GM23248 (cell line): Measurements from ENCODE around the gene PGLYRP3. TPM values are rescaled to one million over a fixed set of nuclear protein-coding genes. Genes with fewer than 3 reads are reported as not detected.

Source experiments
- DNase-seq: peaks from one replicate; pipeline ENCODE4 v3.0.0-alpha.2; 2015
- H2AFZ ChIP-seq: fragments of 200-600 bp; sonication (generic); 2 replicates; pipeline ENCODE4 v1.6.1; 2016; ENCODE audit warnings: antibody characterized with exemption
- H3F3A ChIP-seq: fragments of 200-600 bp; sonication (generic); 2 replicates; pipeline ENCODE4 v1.6.1; 2016; ENCODE audit warnings: mild to moderate bottlenecking, antibody characterized with exemption, mixed run types; ENCODE audit not compliant: insufficient read depth
- H3K27ac ChIP-seq: fragments of 200-600 bp; sonication (generic); 2 replicates; pipeline ENCODE4 v1.5.1; 2016; ENCODE audit warnings: mild to moderate bottlenecking
- H3K27me3 ChIP-seq: fragments of 200-600 bp; sonication (generic); replicated peaks from 2 replicates; pipeline ENCODE4 v1.6.1; 2016; ENCODE audit warnings: mild to moderate bottlenecking; ENCODE audit not compliant: insufficient read depth
- H3K36me3 ChIP-seq: fragments of 200-600 bp; sonication (generic); 2 replicates; pipeline ENCODE4 v1.6.1; 2016; ENCODE audit warnings: low read depth, mild to moderate bottlenecking
- H3K4me1 ChIP-seq: fragments of 200-600 bp; sonication (generic); 2 replicates; pipeline ENCODE4 v1.6.1; 2016; ENCODE audit warnings: mild to moderate bottlenecking; ENCODE audit not compliant: insufficient read depth
- H3K4me2 ChIP-seq: fragments of 200-600 bp; sonication (generic); one replicate; pipeline ENCODE4 v1.6.1; 2016; ENCODE audit warnings: mild to moderate bottlenecking; ENCODE audit not compliant: unreplicated experiment
- H3K4me3 ChIP-seq: fragments of 200-600 bp; sonication (generic); 2 replicates; pipeline ENCODE4 v1.5.1; 2016; ENCODE audit warnings: mild to moderate bottlenecking
- H3K79me2 ChIP-seq: fragments of 200-600 bp; sonication (generic); 2 replicates; pipeline ENCODE4 v1.6.1; 2016; ENCODE audit warnings: mild to moderate bottlenecking; ENCODE audit not compliant: insufficient read depth
- H3K9ac ChIP-seq: fragments of 200-600 bp; sonication (generic); 2 replicates; pipeline ENCODE4 v1.6.1; 2016; ENCODE audit warnings: mild to moderate bottlenecking
- H3K9me2 ChIP-seq: fragments of 200-600 bp; sonication (generic); 2 replicates; pipeline ENCODE4 v1.6.1; 2016; ENCODE audit warnings: mixed run types, mild to moderate bottlenecking, moderate library complexity; ENCODE audit not compliant: insufficient read depth
- H3K9me3 ChIP-seq: fragments of 200-600 bp; sonication (generic); one replicate; pipeline ENCODE4 v1.6.1; 2017; ENCODE audit warnings: low read depth
- H4K20me1 ChIP-seq: fragments of 200-600 bp; sonication (generic); 2 replicates; pipeline ENCODE4 v1.6.0; 2016; ENCODE audit not compliant: insufficient read depth
- EZH2 ChIP-seq: fragments of 200-600 bp; sonication (generic); IDR thresholded peaks from 2 replicates; pipeline ENCODE4 v1.6.1; 2018; ENCODE audit warnings: antibody characterized with exemption, mild to moderate bottlenecking; ENCODE audit not compliant: insufficient read depth, poor library complexity, severe bottlenecking
- EZH2phosphoT487 ChIP-seq: fragments of 200-600 bp; sonication (generic); IDR thresholded peaks from 2 replicates; pipeline ENCODE4 v1.6.1; 2018; ENCODE audit warnings: antibody characterized with exemption, moderate library complexity, mild to moderate bottlenecking, low read depth; ENCODE audit not compliant: insufficient read depth
- WGBS, 2 experiments: methylation state at CpG; one replicate each; pipeline ENCODE4 v1.1.6; 2015 to 2017; ENCODE audit warnings: low lambda C conversion rate in 2 of 2, low coverage in 1 of 2; ENCODE audit errors: missing lambda C conversion rate in 2 of 2; 5-methylcytosine and 5-hydroxymethylcytosine counted together
- in situ Hi-C: fragments of 300-500 bp; cut with MboI; formaldehyde crosslinking; loops from 2 replicates; pipeline ENCODE4 v1.15.0; 2020
- polyA plus RNA-seq: library from polyadenylated mRNA; unstranded; fragments of >200 nt; fragmentation: Nextera tagmentation; extraction: Ambion mirVana; gene quantifications from 2 replicates; pipeline ENCODE4 v1.2.1, GENCODE V29; 2016
- total RNA-seq: library from RNA; depleted of rRNA; stranded (reverse); fragments of >200 nt; shearing (Covaris generic); gene quantifications from 2 replicates; pipeline ENCODE4 v1.2.3, GENCODE V29; 2014

PGLYRP3 gene
- total and polyA plus RNA-seq, 2 experiments from 2014 or later: not detected

GRCh38 chr1:153262462-153263157, 50.1 kb downstream of the PGLYRP3 start:
- no peaks in the 10 kb centered on the region for H3K79me2 ChIP-seq
- H3K4me2 ChIP-seq: no peak overlapping the region
- TF ChIP-seq EZH2phosphoT487: no peak
- TF ChIP-seq EZH2: no peak
- no peak for DNase-seq
- peaks cover 47% of the 10 kb centered on the region for H3K27me3 ChIP-seq
- H3F3A ChIP-seq: no peaks in the 10 kb centered on the region
- in situ Hi-C loops: no loop called here
- H4K20me1 ChIP-seq: no peaks in the 10 kb centered on the region
- H3K9me2 ChIP-seq: no peaks in the 10 kb centered on the region
- H3K9ac ChIP-seq: no peak overlapping the region
- 0 out of 2 replicates have a peak, but pooled peaks cover 4% of the 10 kb centered on the region for H3K4me1 ChIP-seq
- no peaks in the 10 kb centered on the region for H3K9me3 ChIP-seq
- no peak overlapping the region for H2AFZ ChIP-seq
- H3K36me3 ChIP-seq: no peaks in the 10 kb centered on the region
- H3K27ac ChIP-seq: no peak overlapping the region
- 16 to 19% methylated on average over 10 of the region's 10 CpGs for WGBS, 2 experiments
- no peak overlapping the region for H3K4me3 ChIP-seq

- no peak overlapping the region for H3K9ac ChIP-seq
- peak overlapping the region; percentile 68 for H3K4me2 ChIP-seq
- H3F3A ChIP-seq: no peaks in the 10 kb centered on the region
- DNase-seq: no peak
- 0 out of 2 replicates have a peak, but pooled peaks cover 4% of the 10 kb centered on the region for H3K4me1 ChIP-seq
- in situ Hi-C loops: no loop called here
- TF ChIP-seq EZH2phosphoT487 (no peak), EZH2 (peak; percentile 53)
- 14 to 18% methylated on average over 6 of the region's 6 CpGs for WGBS, 2 experiments
- no peaks in the 10 kb centered on the region for H3K36me3 ChIP-seq
- no peak overlapping the region for H3K27ac ChIP-seq
- no peaks in the 10 kb centered on the region for H3K79me2 ChIP-seq
- peak overlapping the region; percentile 63; the same call in 1 of the 2 replicates for H3K4me3 ChIP-seq
- H3K9me2 ChIP-seq: no peaks in the 10 kb centered on the region
- H3K27me3 ChIP-seq: peaks cover 47% of the 10 kb centered on the region
- H2AFZ ChIP-seq: peak overlapping the region; percentile 28; the same call in 1 of the 2 replicates
- no peaks in the 10 kb centered on the region for H3K9me3 ChIP-seq
- no peaks in the 10 kb centered on the region for H4K20me1 ChIP-seq
These were observed 50.7 kb downstream of the PGLYRP3 start for GRCh38 chr1:153262070-153262366.

- Histone ChIP-seq H3K27me3 (peaks cover 47% of the 10 kb centered on the region), H3K4me1 (0 out of 2 replicates have a peak, but pooled peaks cover 4% of the 10 kb centered on the region), H3K9me3 (no peaks in the 10 kb centered on the region), H3K9ac (no peak overlapping the region), H2AFZ (peak overlapping the region; percentile 28; the same call in 1 of the 2 replicates), H4K20me1 (no peaks in the 10 kb centered on the region), H3K36me3 (no peaks in the 10 kb centered on the region), H3K9me2 (no peaks in the 10 kb centered on the region), H3K4me3 (peak overlapping the region; percentile 63), H3F3A (no peaks in the 10 kb centered on the region), H3K4me2 (peak overlapping the region; percentile 68), H3K79me2 (no peaks in the 10 kb centered on the region), H3K27ac (no peak overlapping the region)
- TF ChIP-seq EZH2: peak; percentile 74
- TF ChIP-seq EZH2phosphoT487: no peak
- 2% methylated on average over 40 to 45 of the region's 80 CpGs for WGBS, 2 experiments
- peak; percentile 62 for DNase-seq
- in situ Hi-C loops: no loop called here
These were observed 51.3 kb downstream of the PGLYRP3 start for GRCh38 chr1:153261281-153262069.

GRCh38 chr1:153260585-153261280, 52.0 kb downstream of the PGLYRP3 start:
- peak overlapping the region; percentile 63 for H3K4me3 ChIP-seq
- 17 to 28% methylated on average over 19 to 45 of the region's 45 CpGs for WGBS, 2 experiments
- no peaks in the 10 kb centered on the region for H3K9me2 ChIP-seq
- peak; percentile 25 for DNase-seq
- no peak overlapping the region for H3K27ac ChIP-seq
- H3K4me1 ChIP-seq: 0 out of 2 replicates have a peak, but pooled peaks cover 4% of the 10 kb centered on the region
- H3K4me2 ChIP-seq: peak overlapping the region; percentile 68
- H3K79me2 ChIP-seq: no peaks in the 10 kb centered on the region
- peaks cover 41% of the 10 kb centered on the region for H3K27me3 ChIP-seq
- H3K36me3 ChIP-seq: no peaks in the 10 kb centered on the region
- no peak overlapping the region for H3K9ac ChIP-seq
- TF ChIP-seq EZH2phosphoT487 (no peak), EZH2 (no peak)
- in situ Hi-C loops: no loop called here
- H3K9me3 ChIP-seq: no peaks in the 10 kb centered on the region
- no peaks in the 10 kb centered on the region for H4K20me1 ChIP-seq
- peak overlapping the region; percentile 28; the same call in 1 of the 2 replicates for H2AFZ ChIP-seq
- no peaks in the 10 kb centered on the region for H3F3A ChIP-seq
